ENCODE measurements around the gene TFIP11.
A peak's percentile ranks its signal among the peaks of the same experiment; 100 is the strongest.

The TFIP11 gene

GRCh38 chr22:26476705-26477340 lies 35.5 kb downstream of the TFIP11 start:
- no peak for DNase-seq

DNA sequence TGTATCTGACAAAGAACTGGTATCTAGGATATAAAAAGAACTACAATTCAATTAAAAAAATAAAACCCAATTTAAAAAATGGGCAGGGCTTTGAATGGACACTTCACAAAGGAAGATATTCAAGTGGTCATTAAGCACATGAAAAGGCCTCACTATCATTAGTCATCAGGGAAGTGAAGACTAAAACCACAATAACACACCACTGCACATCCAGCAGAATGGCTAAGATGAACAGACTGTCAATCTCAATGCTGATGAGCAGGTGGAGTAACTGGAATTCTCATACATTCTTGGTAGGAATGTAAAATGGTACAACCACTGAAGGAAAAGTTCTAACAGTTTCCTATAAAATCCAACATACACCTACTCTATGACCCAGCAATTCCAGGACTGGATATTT lies 37.6 kb downstream of the TFIP11 start:
- DNase-seq = no peak

GRCh38 chr22:26471522-26471921 lies 40.8 kb downstream of the TFIP11 start:
- no peak for DNase-seq

GRCh38 chr22:26470807-26471206 lies 41.5 kb downstream of the TFIP11 start:
- DNase-seq = no peak

DNA sequence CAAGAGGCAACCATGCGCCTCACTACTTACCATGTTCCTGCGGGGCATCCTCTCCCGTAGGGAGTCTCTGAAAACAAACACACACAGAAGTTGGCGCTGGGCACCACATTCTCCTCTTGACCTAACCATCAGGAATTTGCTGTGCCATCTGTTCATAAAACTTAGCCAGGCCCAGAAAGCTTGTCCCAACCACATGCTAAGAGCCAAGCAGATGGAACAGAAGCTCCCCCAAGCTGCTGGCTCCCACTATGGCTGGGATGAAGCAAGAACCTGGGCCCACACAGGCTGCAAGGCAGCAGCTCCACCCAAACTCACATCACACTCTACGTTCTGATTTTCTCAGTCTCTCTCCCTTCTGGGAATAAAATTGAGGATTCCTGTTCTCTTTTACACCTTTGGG lies 46.1 kb downstream of the TFIP11 start:
- peak; percentile 89 for DNase-seq

- no peak for DNase-seq
Observed at GRCh38 chr22:26464312-26464711, 48.0 kb downstream of the TFIP11 start.

- no peak for DNase-seq
Observed at GRCh38 chr22:26463688-26464087, 48.6 kb downstream of the TFIP11 start.

- DNase-seq = no peak
Observed at GRCh38 chr22:26463101-26463661, 49.1 kb downstream of the TFIP11 start.

DNA sequence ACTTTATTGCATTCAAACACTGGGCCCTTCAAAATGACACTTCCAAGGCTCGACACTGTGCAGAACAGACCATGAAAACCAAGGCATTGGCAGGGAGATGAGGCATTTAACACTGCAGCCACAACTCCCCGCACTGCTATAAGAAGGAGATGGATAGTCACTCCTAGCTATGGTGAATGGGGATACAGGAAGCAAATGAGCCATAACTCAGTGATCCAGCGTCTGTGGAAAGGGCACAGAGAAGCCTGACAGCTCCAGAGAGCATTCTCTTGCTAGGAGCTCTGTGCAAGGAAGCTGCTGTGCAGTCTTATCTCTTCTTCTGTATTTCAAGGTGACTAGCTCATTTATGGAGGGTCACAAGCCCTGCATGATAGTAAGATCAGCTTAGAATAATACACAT lies 49.6 kb downstream of the TFIP11 start:
- no peak for DNase-seq

DNA sequence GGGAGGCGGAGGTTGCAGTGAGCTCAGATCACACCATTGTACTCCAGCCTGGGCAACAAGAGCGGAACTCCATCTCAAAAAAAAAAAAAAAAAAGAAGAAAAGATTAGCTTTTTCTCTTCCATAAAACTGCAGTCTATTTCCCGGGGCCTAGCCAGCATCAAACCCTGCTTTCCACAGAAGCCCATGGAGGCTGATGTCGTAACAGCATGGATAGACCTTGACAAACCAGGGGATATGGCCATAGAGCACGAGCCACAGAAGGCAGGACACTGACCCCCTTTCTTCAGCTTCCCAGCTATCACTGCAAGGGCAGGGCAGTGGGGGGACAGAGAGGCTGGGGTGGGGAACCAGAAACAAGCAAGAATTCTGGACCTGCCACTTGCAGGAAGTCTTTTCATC lies 50.2 kb downstream of the TFIP11 start:
- DNase-seq = no peak

DNA sequence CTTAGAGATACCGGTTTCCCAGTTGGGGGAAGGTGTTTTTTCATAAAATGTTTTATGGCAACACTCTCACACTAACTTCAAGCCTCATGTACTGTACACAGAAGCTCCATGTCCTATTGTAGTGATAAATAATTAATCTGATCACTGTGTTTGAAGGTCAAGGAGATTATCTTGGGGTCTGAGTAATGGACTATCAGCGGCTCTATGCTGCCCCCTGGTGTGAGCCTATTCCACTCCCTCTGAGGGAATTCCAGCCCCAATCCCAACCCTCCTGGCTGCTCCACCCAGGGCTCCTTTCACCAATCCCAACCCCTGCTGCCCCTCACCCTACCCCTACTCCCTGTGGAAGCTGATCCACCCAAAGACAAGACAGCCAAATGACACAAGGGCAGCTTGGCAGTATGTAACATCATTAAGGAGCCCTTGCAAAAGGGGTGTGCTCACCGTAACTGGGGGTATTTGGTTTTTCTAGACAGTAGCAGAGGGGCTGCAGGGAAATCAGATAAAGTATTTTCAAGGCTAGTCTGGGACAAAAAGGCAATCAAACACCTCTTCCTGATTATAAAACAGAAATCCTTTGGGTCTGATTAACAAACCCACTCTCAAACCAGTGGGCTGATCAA lies 51.0 kb downstream of the TFIP11 start:
- DNase-seq = peak; percentile 22

DNA sequence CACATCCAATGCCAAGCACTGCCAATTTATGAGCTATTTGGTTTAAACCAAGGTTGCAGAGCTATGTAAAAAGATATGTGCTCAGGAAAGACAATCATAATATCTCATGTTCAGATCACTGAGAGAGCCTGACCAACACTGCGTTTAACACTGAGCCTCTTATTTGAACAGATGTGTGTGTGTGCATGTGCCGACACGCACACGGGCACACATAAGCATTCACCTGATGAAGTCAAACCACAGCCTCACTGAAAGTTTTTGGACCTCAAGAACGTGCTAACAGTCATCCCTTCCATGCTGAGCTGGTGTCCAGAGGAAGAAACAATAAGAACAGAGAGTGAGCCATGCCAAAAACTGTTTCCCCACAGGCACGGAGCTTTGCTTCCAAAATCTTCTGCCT lies 52.1 kb downstream of the TFIP11 start:
- no peak for DNase-seq

GRCh38 chr22:26457661-26458272 lies 54.5 kb downstream of the TFIP11 start:
- no peak for DNase-seq

DNA sequence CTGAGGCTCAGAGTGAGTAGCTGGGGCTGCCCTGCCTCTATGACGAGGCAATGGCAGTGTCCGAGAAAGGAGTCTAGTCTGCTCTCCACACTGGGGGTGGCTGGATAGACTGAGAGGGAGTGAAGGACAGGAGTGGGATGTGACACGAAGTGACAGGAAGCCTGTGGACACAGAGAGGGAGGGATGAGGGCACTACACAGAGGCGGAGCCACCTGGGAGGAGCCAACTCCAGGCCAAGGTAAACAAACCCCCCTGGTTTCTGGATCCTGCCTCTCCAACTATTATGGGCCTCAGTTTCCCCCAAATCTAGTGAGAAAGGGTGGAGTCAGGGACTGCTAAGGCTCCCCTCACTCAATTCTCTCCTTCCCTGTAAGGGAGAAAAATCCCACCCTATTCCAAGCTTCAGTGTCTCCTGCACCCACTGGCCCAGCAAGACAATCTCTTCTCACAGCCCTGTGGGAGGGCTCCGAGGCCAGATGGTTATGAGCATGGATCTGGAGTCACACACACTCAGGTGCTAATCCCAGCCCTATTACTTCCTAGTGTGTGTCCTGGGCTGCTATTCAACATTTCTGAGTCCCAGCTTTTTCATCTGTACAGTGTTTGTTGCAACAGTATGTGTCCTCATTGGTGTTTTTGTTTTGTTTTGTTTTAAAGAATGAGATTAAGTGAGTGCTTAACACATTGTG lies 58.3 kb downstream of the TFIP11 start:
- DNase-seq = no peak

DNA sequence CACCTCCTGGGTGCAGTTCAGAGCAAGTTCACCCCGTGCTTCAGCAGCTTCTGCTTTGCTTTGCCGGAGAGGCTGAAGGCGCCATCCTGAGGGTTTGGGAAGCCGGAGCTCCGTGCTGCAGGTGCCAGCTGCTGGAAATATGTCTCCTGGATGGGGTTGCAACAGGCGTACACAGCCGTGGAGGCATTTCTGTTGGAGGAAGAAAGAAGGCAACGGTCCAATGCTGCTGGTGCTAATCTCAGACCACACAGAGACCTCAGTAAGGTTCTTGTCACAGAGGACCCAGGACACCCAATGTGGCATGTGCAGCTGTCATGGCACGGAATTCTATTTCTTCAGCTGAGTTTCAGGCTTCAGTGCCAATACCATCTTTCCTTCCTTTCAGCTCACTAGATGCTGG lies 59.1 kb downstream of the TFIP11 start:
- DNase-seq = no peak

- no peak for DNase-seq
Observed at GRCh38 chr22:26452236-26453016, 59.8 kb downstream of the TFIP11 start.

DNA sequence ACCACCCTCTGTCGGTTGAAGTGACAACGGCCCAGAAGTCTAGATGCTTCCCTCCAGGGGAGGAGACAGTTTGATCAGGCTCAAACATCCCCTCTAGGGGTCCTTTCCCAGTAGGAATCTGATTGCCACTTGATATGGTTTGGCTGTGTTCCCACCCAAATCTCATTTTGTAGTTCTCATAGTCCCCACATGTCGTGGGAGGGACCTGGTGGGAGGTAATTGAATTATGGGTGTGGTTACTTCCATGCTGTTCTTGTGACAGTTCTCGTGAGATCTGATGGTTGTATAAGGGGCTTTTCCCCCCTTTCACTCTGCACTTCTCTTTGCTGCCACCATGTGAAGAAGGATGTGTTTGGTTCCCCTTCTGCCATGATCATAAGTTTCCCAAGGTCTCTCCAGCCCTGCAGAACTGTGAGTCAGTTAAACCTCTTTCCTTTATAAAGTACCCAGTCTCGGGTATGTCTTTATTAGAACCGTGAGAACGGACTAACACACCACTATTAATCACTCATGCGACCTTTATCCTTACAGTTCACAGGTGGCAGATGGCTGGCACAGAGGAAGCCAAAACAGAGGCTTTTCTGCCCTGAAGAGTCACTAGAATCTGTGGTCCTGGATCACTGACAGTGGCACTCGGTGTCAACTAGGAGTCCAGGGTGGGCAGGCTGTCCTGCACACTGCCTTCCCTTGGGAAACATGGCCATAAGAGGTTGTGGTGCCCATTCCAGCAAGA lies 61.7 kb downstream of the TFIP11 start:
- peak; percentile 69 for DNase-seq

- no peak for DNase-seq
Observed at GRCh38 chr22:26448941-26449340, 63.3 kb downstream of the TFIP11 start.

DNA sequence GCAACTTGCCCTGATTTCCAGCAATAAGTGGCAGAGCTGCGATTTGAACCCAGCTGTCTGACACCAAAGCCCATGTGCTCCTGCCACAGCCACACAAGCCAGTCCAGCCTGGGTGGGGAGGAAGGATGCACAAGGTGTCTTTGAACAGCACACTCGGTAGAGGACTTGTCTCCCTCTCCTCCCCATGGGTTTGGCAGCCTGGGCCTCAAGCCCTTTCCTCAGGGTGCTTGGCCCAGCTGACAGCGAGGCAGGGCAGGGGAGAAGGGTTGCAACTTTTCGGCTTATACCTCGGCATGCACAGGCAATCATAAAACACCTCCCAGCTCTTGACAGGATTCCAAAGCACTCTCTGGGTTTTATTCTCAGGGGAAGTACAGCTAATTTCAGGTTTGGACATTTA lies 63.9 kb downstream of the TFIP11 start:
- DNase-seq = no peak

DNA sequence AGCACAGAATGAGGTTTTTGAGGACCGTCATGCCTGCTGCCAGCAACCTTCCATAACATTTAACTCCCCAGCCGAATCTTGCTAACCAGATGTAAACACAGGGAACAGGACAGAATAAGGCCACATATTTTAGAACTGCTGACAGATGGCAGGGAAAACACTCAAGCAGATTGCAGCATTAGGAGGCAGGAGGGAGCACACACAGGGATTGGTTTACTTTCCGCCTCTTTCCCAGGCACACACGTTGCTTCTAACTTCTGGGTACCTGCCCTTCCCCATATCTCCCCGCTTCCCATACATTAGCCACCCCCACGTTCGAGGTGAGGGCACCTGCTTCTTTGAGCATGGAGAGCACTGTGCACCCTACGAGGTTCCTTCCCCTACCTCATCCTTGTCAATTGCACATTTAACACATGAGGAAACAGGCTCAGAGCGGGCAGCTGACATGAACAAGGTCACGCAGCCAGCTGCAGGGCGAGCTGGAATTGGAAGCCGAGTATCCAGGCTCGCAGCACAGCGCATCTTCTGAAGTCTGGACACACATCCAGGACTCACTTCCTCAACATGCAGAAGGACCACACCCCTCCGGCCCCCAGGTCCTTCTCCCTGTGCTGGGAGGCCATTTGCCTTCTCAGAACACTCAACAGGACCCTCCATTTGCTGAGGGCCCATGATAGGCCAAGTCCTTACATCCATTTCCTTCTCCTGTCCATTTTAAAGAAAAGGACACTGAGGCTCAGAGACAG lies 64.5 kb downstream of the TFIP11 start:
- peak; percentile 70 for DNase-seq

- no peak for DNase-seq
Observed at GRCh38 chr22:26446808-26447515, 65.3 kb downstream of the TFIP11 start.

Measured in NCI-H2171 (cell line).